Lower leg skin (tissue), 4 donors: ENCODE results near the gene ZDHHC22. TPM values are rescaled to one million over a fixed set of nuclear protein-coding genes. Genes with fewer than 3 reads are reported as not detected.

Experiments
- DNase-seq, 2 donors: peaks; one replicate each; pipeline ENCODE4 v3.0.0-alpha.2; 2019; ENCODE audit warnings: low spot score in 2 of 2
- H3K4me3 ChIP-seq: fragments of 200-600 bp; sonication (generic); 2 replicates; pipeline ENCODE4 v1.5.1; 2017; ENCODE audit warnings: mild to moderate bottlenecking, low read depth; ENCODE audit not compliant: poor library complexity, severe bottlenecking
- POLR2A ChIP-seq, 2 donors: fragments of 450-650 bp; IDR thresholded peaks; one replicate each; pipeline ENCODE4 v1.6.1; 2016 to 2017; ENCODE audit warnings: antibody characterized with exemption in 2 of 2, mild to moderate bottlenecking in 1 of 2, moderate library complexity in 1 of 2
- WGBS, 2 donors: methylation state at CpG; one replicate each; pipeline ENCODE4 v1.1.5; 2018; 5-methylcytosine and 5-hydroxymethylcytosine counted together
- intact Hi-C: fragments of 100-400 bp; cut with DNase I; formaldehyde crosslinking; loops from one replicate; pipeline ENCODE4 v1.15.0; 2023; ENCODE audit warnings: low total_unique reads
- total RNA-seq, 4 donors: library from RNA; depleted of rRNA; stranded (reverse); fragments of >200 nt; gene quantifications; one replicate each; pipeline ENCODE4 v1.1.0, GENCODE V29; 2016
- TF ChIP-seq, protein P1 (sequence below), 3 donors: fragments of 450-650 bp; IDR thresholded peaks; one replicate each; pipeline ENCODE4 v1.5.1; 2016; ENCODE audit warnings: antibody characterized with exemption in 3 of 3, mild to moderate bottlenecking in 3 of 3, moderate library complexity in 2 of 3

ZDHHC22 gene
- total RNA-seq, 4 donors from 2014 or later: not detected

DNA sequence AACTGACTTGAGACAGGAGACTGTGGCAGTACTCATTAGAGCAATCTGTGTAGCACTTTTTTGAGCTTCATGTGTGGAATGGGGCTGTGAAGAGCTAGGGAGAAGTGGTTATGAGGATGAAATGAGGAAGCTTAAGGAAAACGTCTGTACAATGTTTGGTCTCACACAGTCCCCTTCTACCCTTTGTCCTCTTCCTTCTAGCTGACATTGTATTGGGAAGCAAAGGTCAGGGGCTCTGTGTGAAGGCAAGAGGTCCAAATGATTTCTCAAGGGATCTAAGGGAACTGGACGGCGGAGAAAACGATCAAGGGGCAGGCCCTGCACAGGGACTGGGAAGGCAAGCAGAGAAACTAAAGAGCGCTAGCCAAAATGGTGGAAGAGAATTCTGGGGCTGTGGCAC, 56.6 kb downstream of the ZDHHC22 start:
- WGBS, 2 donors: 74 to 80% methylated on average over 5 of the region's 5 CpGs
- no peak overlapping the region for H3K4me3 ChIP-seq
- intact Hi-C loops: no loop called here
- TF ChIP-seq, protein P1, sequence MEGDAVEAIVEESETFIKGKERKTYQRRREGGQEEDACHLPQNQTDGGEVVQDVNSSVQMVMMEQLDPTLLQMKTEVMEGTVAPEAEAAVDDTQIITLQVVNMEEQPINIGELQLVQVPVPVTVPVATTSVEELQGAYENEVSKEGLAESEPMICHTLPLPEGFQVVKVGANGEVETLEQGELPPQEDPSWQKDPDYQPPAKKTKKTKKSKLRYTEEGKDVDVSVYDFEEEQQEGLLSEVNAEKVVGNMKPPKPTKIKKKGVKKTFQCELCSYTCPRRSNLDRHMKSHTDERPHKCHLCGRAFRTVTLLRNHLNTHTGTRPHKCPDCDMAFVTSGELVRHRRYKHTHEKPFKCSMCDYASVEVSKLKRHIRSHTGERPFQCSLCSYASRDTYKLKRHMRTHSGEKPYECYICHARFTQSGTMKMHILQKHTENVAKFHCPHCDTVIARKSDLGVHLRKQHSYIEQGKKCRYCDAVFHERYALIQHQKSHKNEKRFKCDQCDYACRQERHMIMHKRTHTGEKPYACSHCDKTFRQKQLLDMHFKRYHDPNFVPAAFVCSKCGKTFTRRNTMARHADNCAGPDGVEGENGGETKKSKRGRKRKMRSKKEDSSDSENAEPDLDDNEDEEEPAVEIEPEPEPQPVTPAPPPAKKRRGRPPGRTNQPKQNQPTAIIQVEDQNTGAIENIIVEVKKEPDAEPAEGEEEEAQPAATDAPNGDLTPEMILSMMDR (IDR thresholded peaks at IDR 0.05): no peak
- TF ChIP-seq POLR2A (IDR thresholded peaks at IDR 0.05): no peak
- DNase-seq: no peak

DNA sequence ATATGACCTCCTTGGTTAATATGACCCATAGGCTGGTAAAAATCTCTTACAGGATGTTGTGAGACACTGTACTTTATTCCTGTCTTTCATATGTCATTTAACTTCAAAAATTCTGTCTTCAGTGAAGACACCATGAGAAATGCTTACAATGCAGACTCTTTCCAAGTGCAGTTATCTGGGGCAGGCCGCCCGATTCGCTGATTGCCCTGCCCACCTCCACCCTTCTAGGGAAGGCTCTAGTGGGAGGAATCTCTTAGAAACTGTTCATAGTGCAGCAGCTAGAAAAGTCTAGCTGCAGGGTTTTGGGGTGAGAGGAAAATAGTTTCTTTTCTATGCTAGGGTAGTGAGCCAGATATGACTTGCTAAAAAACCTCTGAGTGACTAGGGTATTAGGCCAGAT, 58.5 kb downstream of the ZDHHC22 start:
- no peak overlapping the region for H3K4me3 ChIP-seq
- intact Hi-C loops: no loop called here
- TF ChIP-seq, protein P1 (IDR thresholded peaks at IDR 0.05): no peak
- TF ChIP-seq POLR2A (IDR thresholded peaks at IDR 0.05): no peak
- 54 to 59% methylated on average over 3 of the region's 3 CpGs for WGBS, 2 donors
- peak in 1 of 2 donors; percentile 43 for DNase-seq

DNA sequence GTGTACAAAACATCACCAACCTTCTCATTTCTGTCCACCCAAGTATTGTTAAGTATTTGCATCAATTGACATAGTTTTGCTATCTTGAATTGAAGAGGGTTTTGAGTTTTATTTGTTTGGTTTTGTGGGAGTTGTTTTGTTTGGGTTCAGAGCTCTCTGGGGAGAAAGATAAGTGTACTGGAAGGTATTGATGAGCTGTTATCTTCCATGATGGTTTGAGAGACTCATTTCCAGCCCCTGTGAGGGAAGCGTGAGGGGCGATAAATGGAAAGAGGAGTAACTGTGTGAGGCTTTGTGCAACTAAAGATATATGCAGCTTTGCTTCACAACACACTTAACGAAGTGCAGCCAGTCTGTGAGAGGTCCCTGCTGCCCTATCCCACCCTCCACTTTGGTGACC, 59.2 kb downstream of the ZDHHC22 start:
- 89 to 91% methylated on average over 3 of the region's 3 CpGs for WGBS, 2 donors

More for the DNA sequence above, 59.2 kb downstream of the ZDHHC22 start:
- intact Hi-C loops: no loop called here
- TF ChIP-seq, protein P1 (IDR thresholded peaks at IDR 0.05): no peak
- no peak for TF ChIP-seq POLR2A (IDR thresholded peaks at IDR 0.05)
- no peak for DNase-seq
- H3K4me3 ChIP-seq: no peak overlapping the region

Other genes starting within 250 kb of the ZDHHC22 start
- gene IRF2BPL, start 113.1 kb downstream of the ZDHHC22 start, total RNA-seq: 100 to 1,000 TPM in 1 of 4 donors, 10 to 100 TPM in 3; 64.5 to 100 (median 94.0) TPM
- gene CIPC, start 43.5 kb downstream of the ZDHHC22 start, total RNA-seq: 10 to 100 TPM; 36.6 to 60.0 (median 52.1) TPM
- gene TMEM63C, start 40.0 kb upstream of the ZDHHC22 start, total RNA-seq: 10 to 100 TPM; 11.4 to 37.6 (median 18.9) TPM
- gene NGB, start 129.4 kb upstream of the ZDHHC22 start, total RNA-seq: not detected
- gene POMT2, start 179.1 kb upstream of the ZDHHC22 start, total RNA-seq: 10 to 100 TPM in 3 of 4 donors, 1 to 10 TPM in 1; 9.1 to 23.0 (median 15.9) TPM
- gene GSTZ1, start 179.2 kb upstream of the ZDHHC22 start, total RNA-seq: 10 to 100 TPM; 24.6 to 37.5 (median 29.9) TPM
- gene TMED8, start 235.3 kb upstream of the ZDHHC22 start, total RNA-seq: 1 to 10 TPM; 6.4 to 8.9 (median 7.4) TPM
- gene SAMD15, start 235.6 kb upstream of the ZDHHC22 start, total RNA-seq: under 1 TPM in 1 of 4 donors, not detected in 3; 0.64 TPM